ENCODE results near the gene SERPIND1.

SERPIND1 gene

DNA sequence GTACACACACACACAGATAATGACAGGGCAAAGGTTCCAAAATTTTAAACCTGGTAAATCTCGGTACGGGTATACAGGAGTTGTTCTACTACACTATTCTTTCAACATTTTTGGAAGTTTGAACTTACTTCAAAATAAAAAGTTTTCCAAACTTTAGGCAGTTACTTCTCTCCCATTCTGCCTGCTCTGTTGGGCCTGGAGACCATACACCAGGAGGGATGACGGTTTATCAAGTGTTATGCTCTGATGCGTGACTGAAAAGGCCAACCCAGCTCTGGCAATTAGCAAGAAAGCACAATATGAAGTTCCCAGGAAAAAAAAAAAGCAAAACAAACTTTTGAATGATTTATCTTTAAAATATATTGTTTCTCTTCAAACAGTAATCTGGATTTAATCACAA is 969 bp downstream of the SERPIND1 start:
- DNase-seq: no peak
- H3K36me3 Mint-ChIP-seq: peaks cover 22% of the 10 kb centered on the region
- H3K4me1 Mint-ChIP-seq: peaks cover 6% of the 10 kb centered on the region
- no peaks in the 10 kb centered on the region for H3K9me3 Mint-ChIP-seq
- no peak overlapping the region for H3K4me3 Mint-ChIP-seq
- CTCF ChIA-PET: no interaction called here
- H3K27me3 Mint-ChIP-seq: no peaks in the 10 kb centered on the region
- no peak overlapping the region for H3K27ac Mint-ChIP-seq

DNA sequence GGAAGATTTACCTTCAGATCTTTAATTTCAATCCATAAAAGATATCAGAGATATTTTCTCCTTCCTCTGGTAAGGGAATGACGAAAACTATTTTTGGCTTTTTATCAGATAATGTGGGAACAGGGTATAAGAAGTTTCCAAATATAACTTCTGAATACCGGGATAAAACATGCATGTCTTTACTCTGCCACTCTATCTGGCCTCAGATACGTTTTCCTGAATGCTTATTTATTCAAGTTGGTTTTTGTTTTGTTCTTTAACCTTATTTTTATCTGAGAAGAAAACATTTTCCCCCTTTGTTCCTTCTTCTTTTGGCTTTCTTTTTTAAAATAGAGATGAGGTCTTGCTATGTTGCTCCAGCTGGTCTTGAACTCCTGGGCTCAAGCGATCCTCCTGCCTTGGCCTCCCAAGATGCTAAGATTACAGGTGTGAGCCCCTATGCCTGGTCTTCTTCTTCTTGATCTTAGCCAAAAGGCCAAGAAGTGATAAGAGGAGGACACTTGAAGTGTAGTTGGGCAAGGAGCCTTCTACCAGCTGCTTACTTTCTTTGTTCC is 1.5 kb downstream of the SERPIND1 start:
- no peak for DNase-seq
- no peaks in the 10 kb centered on the region for H3K27me3 Mint-ChIP-seq
- no peak overlapping the region for H3K4me3 Mint-ChIP-seq
- peaks cover 6% of the 10 kb centered on the region for H3K4me1 Mint-ChIP-seq
- no peaks in the 10 kb centered on the region for H3K9me3 Mint-ChIP-seq
- peaks cover 23% of the 10 kb centered on the region for H3K36me3 Mint-ChIP-seq
- H3K27ac Mint-ChIP-seq: no peak overlapping the region
- CTCF ChIA-PET: interaction anchor here (0.8 kb wide), 1 partner anchor 33 kb away, joined by 3 read pairs; no protein-coding TSS in a partner anchor

DNA sequence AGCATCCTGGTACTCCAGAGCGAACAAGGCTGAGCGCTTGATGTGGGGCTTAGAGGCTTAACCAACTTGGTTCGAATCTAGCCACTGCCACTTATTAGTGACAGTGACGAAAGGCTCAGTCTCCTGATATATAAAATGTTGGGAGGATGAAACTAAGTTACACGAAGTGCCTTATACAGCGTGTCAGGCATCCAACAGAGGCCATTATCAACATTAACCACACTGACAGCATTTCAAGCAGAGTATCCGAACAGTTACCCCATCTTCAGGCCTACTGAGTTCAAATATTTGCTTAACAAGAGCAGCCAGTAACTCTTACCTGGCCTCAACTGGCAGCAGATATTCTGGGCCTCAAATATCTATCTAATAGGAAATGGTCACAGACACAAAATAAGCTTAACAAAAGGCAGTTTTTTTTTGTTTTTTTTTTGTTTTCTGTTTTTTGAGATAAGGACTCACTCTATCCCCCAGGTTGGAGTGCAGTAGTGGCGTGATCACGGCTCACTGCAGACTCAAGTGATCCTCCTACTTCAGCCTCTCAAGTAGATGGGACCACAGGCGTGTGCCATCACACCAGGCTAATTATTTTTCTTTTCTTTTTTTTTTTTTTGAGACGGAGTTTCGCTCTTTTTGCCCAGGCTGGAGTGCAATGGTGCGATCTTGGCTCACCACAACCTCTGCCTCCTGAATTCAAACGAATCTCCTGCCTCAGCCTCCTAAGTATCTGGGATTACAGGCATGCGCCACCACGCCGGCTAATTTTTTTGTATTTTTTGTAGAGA is 2.9 kb downstream of the SERPIND1 start:
- CTCF ChIA-PET: no interaction called here
- Mint-ChIP-seq H3K36me3 (peaks cover 20% of the 10 kb centered on the region), H3K27ac (no peak overlapping the region), H3K4me3 (no peak overlapping the region), H3K4me1 (peaks cover 6% of the 10 kb centered on the region), H3K27me3 (no peaks in the 10 kb centered on the region), H3K9me3 (no peaks in the 10 kb centered on the region)
- no peak for DNase-seq

DNA sequence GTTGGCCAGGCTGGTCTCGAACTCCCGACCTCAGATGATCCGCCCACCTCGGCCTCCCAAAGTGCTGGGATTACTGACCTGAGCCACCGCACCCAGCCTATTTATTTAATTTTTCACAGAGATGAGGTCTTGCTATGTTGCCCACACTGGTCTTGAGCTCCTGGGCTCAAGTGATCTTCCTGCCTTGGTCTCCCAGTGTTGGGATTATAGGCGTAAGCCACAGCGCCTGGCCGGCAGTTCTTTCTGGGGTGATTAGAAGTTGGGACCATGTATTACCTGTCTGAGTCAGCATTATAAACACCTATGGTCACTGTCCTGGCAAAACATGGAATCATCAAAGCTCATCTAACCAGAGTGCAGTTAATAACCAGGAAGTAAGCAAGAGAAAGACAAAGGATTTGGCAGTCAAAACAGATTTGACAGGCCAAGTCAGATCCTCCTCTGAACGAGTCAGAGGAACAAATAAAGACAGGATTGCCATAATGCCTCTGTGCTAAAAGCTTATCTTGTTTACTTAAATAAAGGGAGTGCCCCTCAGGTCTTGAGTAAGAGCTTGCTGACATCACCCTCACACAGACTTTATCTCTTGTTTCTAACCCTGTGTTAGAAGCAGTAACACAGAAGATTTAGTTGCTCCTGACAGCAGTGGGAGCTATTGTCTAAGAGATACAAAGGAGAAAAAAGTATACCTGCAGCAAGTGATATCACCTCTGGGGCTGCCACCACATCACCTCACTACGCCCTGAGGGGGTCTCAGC is 3.7 kb downstream of the SERPIND1 start:
- Mint-ChIP-seq H3K36me3 (peaks cover 20% of the 10 kb centered on the region), H3K4me1 (peaks cover 6% of the 10 kb centered on the region), H3K27ac (no peak overlapping the region), H3K9me3 (no peaks in the 10 kb centered on the region), H3K4me3 (no peak overlapping the region), H3K27me3 (no peaks in the 10 kb centered on the region)
- CTCF ChIA-PET: no interaction called here
- DNase-seq: no peak

DNA sequence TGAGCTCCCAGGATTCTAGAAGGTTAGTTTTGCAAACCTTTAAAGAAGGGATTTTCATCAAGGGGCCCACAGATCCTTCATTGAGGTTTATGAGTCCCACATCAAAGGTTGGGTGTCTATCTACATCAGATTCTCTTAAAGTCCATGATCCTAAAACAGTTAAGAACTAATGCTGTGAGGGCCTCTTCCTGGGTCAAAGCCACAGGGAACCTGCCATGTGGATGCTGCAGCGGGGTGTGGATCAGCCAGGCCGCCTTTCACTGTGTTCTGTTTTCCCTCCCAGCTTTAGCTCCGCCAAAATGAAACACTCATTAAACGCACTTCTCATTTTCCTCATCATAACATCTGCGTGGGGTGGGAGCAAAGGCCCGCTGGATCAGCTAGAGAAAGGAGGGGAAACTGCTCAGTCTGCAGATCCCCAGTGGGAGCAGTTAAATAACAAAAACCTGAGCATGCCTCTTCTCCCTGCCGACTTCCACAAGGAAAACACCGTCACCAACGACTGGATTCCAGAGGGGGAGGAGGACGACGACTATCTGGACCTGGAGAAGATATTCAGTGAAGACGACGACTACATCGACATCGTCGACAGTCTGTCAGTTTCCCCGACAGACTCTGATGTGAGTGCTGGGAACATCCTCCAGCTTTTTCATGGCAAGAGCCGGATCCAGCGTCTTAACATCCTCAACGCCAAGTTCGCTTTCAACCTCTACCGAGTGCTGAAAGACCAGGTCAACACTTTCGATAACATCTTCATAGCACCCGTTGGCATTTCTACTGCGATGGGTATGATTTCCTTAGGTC is 5.3 kb downstream of the SERPIND1 start:
- H3K4me3 Mint-ChIP-seq: no peak overlapping the region
- no peak overlapping the region for H3K27ac Mint-ChIP-seq
- no peak for DNase-seq
- CTCF ChIA-PET: no interaction called here
- H3K27me3 Mint-ChIP-seq: no peaks in the 10 kb centered on the region
- no peaks in the 10 kb centered on the region for H3K9me3 Mint-ChIP-seq
- H3K36me3 Mint-ChIP-seq: peaks cover 19% of the 10 kb centered on the region
- H3K4me1 Mint-ChIP-seq: peaks cover 6% of the 10 kb centered on the region

DNA sequence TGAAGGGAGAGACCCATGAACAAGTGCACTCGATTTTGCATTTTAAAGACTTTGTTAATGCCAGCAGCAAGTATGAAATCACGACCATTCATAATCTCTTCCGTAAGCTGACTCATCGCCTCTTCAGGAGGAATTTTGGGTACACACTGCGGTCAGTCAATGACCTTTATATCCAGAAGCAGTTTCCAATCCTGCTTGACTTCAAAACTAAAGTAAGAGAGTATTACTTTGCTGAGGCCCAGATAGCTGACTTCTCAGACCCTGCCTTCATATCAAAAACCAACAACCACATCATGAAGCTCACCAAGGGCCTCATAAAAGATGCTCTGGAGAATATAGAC is 5.9 kb downstream of the SERPIND1 start:
- Mint-ChIP-seq H3K4me1 (peaks cover 6% of the 10 kb centered on the region), H3K36me3 (peaks cover 19% of the 10 kb centered on the region), H3K27ac (peak overlapping the region; percentile 7), H3K9me3 (no peaks in the 10 kb centered on the region), H3K4me3 (no peak overlapping the region), H3K27me3 (no peaks in the 10 kb centered on the region)
- no peak for DNase-seq
- CTCF ChIA-PET: interaction anchor here (1.2 kb wide), 1 partner anchor 13 kb away, joined by 3 read pairs; no protein-coding TSS in a partner anchor

DNA sequence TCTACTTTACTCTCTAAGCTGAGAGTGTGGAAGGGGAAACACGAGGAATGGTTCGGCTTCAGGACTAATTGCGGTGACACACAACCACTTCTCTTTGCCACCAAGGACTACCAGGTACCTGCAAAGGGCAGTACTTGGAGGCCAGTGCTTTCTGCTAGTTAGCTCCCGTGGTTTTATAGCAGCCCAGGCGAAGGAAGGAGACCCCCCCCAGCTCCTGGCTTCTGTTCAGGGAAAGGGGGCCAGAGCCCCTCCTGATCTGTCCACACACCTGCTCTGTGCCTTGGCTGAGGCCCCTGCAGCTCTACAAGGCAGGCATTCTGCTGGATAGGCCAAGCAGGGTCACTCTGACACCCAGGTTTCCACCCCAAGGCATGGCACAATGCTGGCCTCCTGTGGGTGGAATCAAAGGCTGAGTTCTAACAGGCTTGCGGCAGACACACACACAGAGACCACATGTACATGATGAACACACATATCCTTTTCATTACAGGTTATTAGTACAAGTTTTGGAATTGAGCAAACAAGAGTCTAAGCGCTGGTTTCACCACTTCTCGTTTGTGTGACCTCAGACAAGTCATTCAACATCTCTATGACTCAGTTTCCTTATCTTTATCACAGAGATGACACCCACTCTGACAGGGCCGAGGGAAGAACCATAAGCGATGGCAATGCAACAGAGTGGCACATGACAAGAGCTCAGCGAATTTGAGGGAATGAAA is 7.5 kb downstream of the SERPIND1 start:
- DNase-seq: no peak
- H3K36me3 Mint-ChIP-seq: peaks cover 17% of the 10 kb centered on the region

DNA sequence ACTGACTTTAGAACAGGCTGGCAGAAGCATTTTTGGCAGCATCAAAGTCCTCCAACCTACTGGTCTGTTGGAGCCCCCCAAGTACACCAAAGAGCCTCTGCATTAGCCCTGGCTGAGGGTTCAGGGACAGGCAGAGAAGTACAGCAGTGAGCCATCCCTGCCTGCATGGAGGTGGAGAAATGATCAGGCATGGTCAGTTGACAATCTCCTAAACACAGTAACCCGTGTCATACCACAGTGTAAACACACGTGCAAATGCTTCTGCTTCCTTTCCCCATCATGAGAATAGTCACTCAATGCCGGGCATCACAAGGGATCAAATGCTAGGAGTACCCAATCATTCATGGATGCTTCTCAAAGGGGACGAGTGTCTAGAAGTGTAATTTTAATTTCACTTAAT is 8.2 kb downstream of the SERPIND1 start:
- Mint-ChIP-seq H3K27me3 (no peaks in the 10 kb centered on the region), H3K9me3 (no peaks in the 10 kb centered on the region), H3K4me1 (peaks cover 6% of the 10 kb centered on the region), H3K4me3 (no peak overlapping the region), H3K27ac (no peak overlapping the region), H3K36me3 (peaks cover 17% of the 10 kb centered on the region)
- CTCF ChIA-PET: no interaction called here
- no peak for DNase-seq

More for the DNA sequence above, 7.5 kb downstream of the SERPIND1 start:
- Mint-ChIP-seq H3K9me3 (no peaks in the 10 kb centered on the region), H3K4me1 (peaks cover 6% of the 10 kb centered on the region), H3K27me3 (no peaks in the 10 kb centered on the region), H3K27ac (no peak overlapping the region), H3K4me3 (no peak overlapping the region)
- CTCF ChIA-PET: no interaction called here

DNA sequence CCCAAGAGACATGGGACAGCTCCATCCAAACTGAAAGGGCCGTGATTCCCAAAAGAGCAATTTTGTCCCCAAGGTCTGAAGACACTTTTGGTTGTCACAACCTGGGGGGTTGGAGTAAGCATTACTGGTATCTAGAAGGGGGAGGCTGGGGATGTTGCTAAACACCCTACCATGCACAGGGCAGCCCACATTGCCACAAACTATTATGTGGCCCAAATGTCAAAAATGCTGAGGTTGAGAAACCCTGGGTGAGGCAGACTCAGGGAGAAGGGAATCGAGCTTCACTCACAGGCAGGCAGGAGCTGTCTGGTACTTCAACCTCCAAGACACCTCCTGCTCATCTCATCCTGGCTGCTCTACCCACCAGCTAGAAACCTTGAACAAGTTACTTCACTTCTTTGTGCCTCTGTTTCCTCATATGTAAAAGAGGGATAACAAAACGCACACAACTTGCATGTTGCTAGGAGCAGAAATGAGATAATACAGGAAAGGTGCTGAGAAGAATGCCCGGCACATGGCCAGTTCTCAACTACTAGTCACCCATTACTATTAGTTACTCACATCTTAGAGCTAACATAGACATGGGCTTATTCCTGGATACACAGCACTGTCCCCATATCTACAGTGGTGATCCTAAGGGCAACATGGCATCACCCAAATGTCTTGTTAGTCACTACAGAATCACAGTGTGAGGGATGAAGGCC is 8.8 kb downstream of the SERPIND1 start:
- no peaks in the 10 kb centered on the region for H3K9me3 Mint-ChIP-seq
- no peak for DNase-seq
- H3K4me3 Mint-ChIP-seq: no peak overlapping the region
- H3K27me3 Mint-ChIP-seq: no peaks in the 10 kb centered on the region
- peaks cover 17% of the 10 kb centered on the region for H3K36me3 Mint-ChIP-seq
- H3K4me1 Mint-ChIP-seq: peaks cover 6% of the 10 kb centered on the region
- CTCF ChIA-PET: interaction anchor here (0.6 to 2.6 kb wide), 4 partner anchors 11 to 36 kb away, joined by 3 to 16 read pairs (median 3); no protein-coding TSS in a partner anchor
- no peak overlapping the region for H3K27ac Mint-ChIP-seq

DNA sequence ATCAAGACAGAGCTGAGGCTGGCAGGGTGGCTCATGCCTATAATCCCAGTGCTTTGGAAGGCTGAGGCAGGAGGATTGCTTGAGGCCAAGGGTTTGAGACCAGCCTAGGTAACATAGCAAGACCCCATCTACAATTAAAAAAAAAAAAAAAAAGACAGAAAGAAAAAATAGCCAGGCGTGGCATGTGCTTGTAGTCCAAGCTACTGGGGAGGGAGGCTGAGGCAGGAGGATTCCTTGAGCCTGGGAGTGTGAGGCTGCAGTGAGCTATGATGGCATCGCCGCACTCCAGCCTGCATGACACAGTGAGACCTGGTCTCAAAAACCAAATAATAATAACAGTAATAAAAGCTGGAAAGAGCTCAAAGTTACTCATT is 9.4 kb downstream of the SERPIND1 start:
- CTCF ChIA-PET: interaction anchor here (0.6 to 2.6 kb wide), 5 partner anchors 10 to 70 kb away, joined by 3 to 16 read pairs (median 3); no protein-coding TSS in a partner anchor
- no peak overlapping the region for H3K27ac Mint-ChIP-seq

DNA sequence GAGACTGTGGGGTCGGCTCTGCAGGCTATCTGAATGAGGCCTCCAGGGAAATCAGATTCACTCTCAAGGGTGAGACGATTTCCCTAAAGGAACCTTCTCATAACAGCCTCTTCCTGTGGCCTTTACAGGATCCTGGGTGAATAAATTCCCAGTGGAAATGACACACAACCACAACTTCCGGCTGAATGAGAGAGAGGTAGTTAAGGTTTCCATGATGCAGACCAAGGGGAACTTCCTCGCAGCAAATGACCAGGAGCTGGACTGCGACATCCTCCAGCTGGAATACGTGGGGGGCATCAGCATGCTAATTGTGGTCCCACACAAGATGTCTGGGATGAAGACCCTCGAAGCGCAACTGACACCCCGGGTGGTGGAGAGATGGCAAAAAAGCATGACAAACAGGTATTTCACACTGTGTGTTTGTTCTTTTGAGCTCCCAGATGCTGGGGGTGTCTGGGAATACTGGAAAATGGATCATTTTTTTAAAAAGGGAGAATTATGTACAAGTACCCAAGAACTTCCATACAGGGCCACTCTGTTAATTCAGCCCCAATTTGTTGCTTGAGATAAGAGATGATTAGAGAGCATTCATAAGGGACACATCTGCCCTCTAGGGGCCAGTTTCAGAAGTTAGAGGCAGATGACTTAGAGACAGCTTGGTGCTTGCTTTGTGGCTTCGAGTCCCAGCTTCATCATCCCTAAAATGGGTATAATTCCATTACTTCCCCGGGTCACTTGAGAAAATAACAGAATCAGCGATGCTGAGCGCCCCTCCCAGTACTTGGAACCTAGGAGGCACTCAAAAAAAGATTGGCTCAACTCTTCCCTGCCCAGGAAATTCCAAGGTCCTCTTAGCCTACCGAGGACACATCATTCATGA is 10.2 kb downstream of the SERPIND1 start:
- no peaks in the 10 kb centered on the region for H3K9me3 Mint-ChIP-seq

More for the DNA sequence above, 9.4 kb downstream of the SERPIND1 start:
- no peak for DNase-seq
- Mint-ChIP-seq H3K9me3 (no peaks in the 10 kb centered on the region), H3K36me3 (peaks cover 21% of the 10 kb centered on the region), H3K4me3 (no peak overlapping the region), H3K4me1 (peaks cover 6% of the 10 kb centered on the region), H3K27me3 (no peaks in the 10 kb centered on the region)

DNA sequence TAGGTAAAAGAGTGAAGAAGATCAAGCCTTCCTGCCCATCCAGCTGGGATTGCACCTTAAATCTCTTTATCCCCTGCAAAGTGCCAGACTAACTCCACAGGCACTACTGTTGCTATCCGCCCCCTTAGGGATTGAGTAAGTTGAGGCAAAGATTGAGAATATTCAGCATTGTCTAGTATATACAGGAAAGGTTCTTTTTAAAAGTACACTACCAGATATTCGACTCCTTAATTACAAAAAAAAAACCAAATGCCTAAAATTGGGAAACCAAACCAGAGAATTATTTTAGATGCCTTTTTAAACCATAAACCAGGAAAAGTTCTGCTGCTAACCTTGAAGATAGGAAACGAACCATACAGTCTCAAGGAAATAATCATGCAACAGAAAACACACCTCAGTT is 11.5 kb downstream of the SERPIND1 start:
- DNase-seq: no peak
- no peak overlapping the region for H3K4me3 Mint-ChIP-seq
- H3K4me1 Mint-ChIP-seq: no peaks in the 10 kb centered on the region
- peaks cover 10% of the 10 kb centered on the region for H3K36me3 Mint-ChIP-seq
- no peak overlapping the region for H3K27ac Mint-ChIP-seq
- H3K9me3 Mint-ChIP-seq: no peaks in the 10 kb centered on the region
- CTCF ChIA-PET: interaction anchor here (2.1 to 2.6 kb wide), 2 partner anchors 8 to 11 kb away, joined by 6 to 16 read pairs; partner anchors contain the start of gene SERPIND1
- H3K27me3 Mint-ChIP-seq: no peaks in the 10 kb centered on the region

More for the DNA sequence above, 10.2 kb downstream of the SERPIND1 start:
- Mint-ChIP-seq H3K27me3 (no peaks in the 10 kb centered on the region), H3K4me1 (peaks cover 3% of the 10 kb centered on the region), H3K36me3 (peaks cover 19% of the 10 kb centered on the region), H3K27ac (no peak overlapping the region), H3K4me3 (no peak overlapping the region)
- peak; percentile 63 for DNase-seq
- CTCF ChIA-PET: interaction anchor here (0.6 to 2.6 kb wide), 8 partner anchors 9 to 289 kb away, joined by 3 to 16 read pairs (median 4); partner anchors contain the start of gene SERPIND1

All from activated naive CD4-positive, alpha-beta T cell treated with anti-CD3 and anti-CD28 coated beads, Interleukin-2, amount 10 ng/mL, durations not matched to agents 7 days and 5 days (primary cell).